HepG2 (cell line): ENCODE measurements around the gene PIP4K2B. TPM values are rescaled to one million over a fixed set of nuclear protein-coding genes. Genes with fewer than 3 reads are reported as not detected.

Experiments
- BRF2 ChIP-seq: sonication (generic); formaldehyde crosslinking; IDR thresholded peaks from 2 replicates; pipeline ENCODE4 v1.8.1; 2022; ENCODE audit warnings: mild to moderate bottlenecking, missing genetic modification reagents
- CREB3 ChIP-seq: sonication (generic); formaldehyde crosslinking; IDR thresholded peaks from 2 replicates; pipeline ENCODE4 v1.5.0; 2020; ENCODE audit warnings: missing genetic modification reagents
- ETV5 ChIP-seq: IDR thresholded peaks from 2 replicates; pipeline ENCODE4 v1.6.1; 2018; ENCODE audit warnings: missing biosample characterization, missing genetic modification reagents, inconsistent platforms, borderline replicate concordance
- KDM6A ChIP-seq: IDR thresholded peaks from 2 replicates; pipeline ENCODE4 v1.6.1; 2016; ENCODE audit warnings: low read depth
- KLF12 ChIP-seq: sonication (generic); formaldehyde crosslinking; IDR thresholded peaks from 2 replicates; pipeline ENCODE4 v1.4.0; 2020; ENCODE audit warnings: missing genetic modification reagents, borderline replicate concordance
- KMT2A ChIP-seq: sonication (generic); formaldehyde crosslinking; IDR thresholded peaks from 2 replicates; pipeline ENCODE4 v1.4.0; 2020; ENCODE audit warnings: missing genetic modification reagents
- NR3C1 ChIP-seq: sonication (generic); formaldehyde crosslinking; IDR thresholded peaks from 2 replicates; pipeline ENCODE4 v1.4.0; 2020; ENCODE audit warnings: missing genetic modification reagents
- POLR2AphosphoS2 ChIP-seq: IDR thresholded peaks from 2 replicates; pipeline ENCODE4 v1.6.1; 2011; ENCODE audit warnings: low read depth, low read length, improper control_type of control experiment
- PTBP1 ChIP-seq: fragments of 200-400 bp; formaldehyde crosslinking; IDR thresholded peaks from 2 replicates; pipeline ENCODE4 v1.6.1; 2018; ENCODE audit warnings: low read length, low read depth; ENCODE audit not compliant: poor library complexity, severe bottlenecking
- TCF7L2 ChIP-seq: IDR thresholded peaks from 2 replicates; pipeline ENCODE4 v1.6.1; 2011; ENCODE audit warnings: mild to moderate bottlenecking, low read depth, low read length, moderate library complexity
- TERF1 ChIP-seq: sonication (generic); formaldehyde crosslinking; IDR thresholded peaks from 2 replicates; pipeline ENCODE4 v1.8.0; 2022; ENCODE audit warnings: mild to moderate bottlenecking, missing genetic modification reagents, moderate library complexity
- U2AF1 ChIP-seq: fragments of 200-400 bp; formaldehyde crosslinking; optimal IDR thresholded peaks from 2 replicates; pipeline ENCODE3; 2017; ENCODE audit warnings: mild to moderate bottlenecking, low read depth, low read length
- ZBTB39 ChIP-seq: sonication (generic); formaldehyde crosslinking; IDR thresholded peaks from 2 replicates; pipeline ENCODE4 v1.5.0; 2020; ENCODE audit warnings: missing genetic modification reagents
- ZBTB44 ChIP-seq: sonication (generic); formaldehyde crosslinking; IDR thresholded peaks from 2 replicates; pipeline ENCODE4 v1.4.0; 2020; ENCODE audit warnings: missing genetic modification reagents
- ZNF17 ChIP-seq: sonication (generic); formaldehyde crosslinking; IDR thresholded peaks from 2 replicates; pipeline ENCODE4 v1.5.0; 2020; ENCODE audit warnings: mild to moderate bottlenecking, missing genetic modification reagents
- ZNF512 ChIP-seq: sonication (generic); formaldehyde crosslinking; IDR thresholded peaks from 2 replicates; pipeline ENCODE4 v1.4.0; 2020; ENCODE audit warnings: mild to moderate bottlenecking, missing genetic modification reagents
- ZNF598 ChIP-seq: sonication (generic); formaldehyde crosslinking; IDR thresholded peaks from 2 replicates; pipeline ENCODE4 v1.5.1; 2020; ENCODE audit warnings: mild to moderate bottlenecking, missing genetic modification reagents, borderline replicate concordance
- ZNF766 ChIP-seq: sonication (generic); formaldehyde crosslinking; IDR thresholded peaks from 2 replicates; pipeline ENCODE4 v1.5.0; 2020; ENCODE audit warnings: missing genetic modification reagents, borderline replicate concordance
- ZNF775 ChIP-seq: sonication (generic); formaldehyde crosslinking; IDR thresholded peaks from 2 replicates; pipeline ENCODE4 v1.4.0; 2020; ENCODE audit warnings: missing genetic modification reagents, mild to moderate bottlenecking, moderate library complexity, borderline replicate concordance
- polyA plus RNA-seq, 8 experiments: library from polyadenylated mRNA; depleted of rRNA in 3 of 8; stranded (reverse) in 7 of 8; unstranded in 1 of 8; fragments of >200 nt; fragmentation: Illumina TruSeq in 4 of 8; extraction: Trizol in 4 of 8; gene quantifications; 2 replicates each; pipeline versions ENCODE4 v1.2.1 to v1.2.3, GENCODE V29; 2011 to 2016; ENCODE audit warnings: low read depth in 4 of 8, missing spikeins in 1 of 8, mixed read lengths in 1 of 8; ENCODE audit not compliant: insufficient read depth in 1 of 8
- total RNA-seq, 5 experiments: library from RNA; depleted of rRNA; stranded (reverse); fragments of >200 nt; fragmentation: Illumina TruSeq; extraction: Trizol; gene quantifications; 2 replicates each; pipeline ENCODE4 v1.2.3, GENCODE V29; 2016; ENCODE audit warnings: low read depth in 1 of 5

The PIP4K2B gene
- total and polyA plus RNA-seq, 2 of the 13 experiments (the other 11 are each of a cell fraction or from before 2014, with no cell fraction given), result 20.4 to 54.0 TPM

- TF ChIP-seq ZBTB44 (CRISPR knock-in tag) (no peak), KDM6A (no peak), KMT2A (no peak), PTBP1 (no peak), KLF12 (CRISPR knock-in tag) (no peak), ZNF512 (CRISPR knock-in tag) (no peak), CREB3 (CRISPR knock-in tag) (no peak), ZNF17 (CRISPR knock-in tag) (no peak), TERF1 (CRISPR knock-in tag) (peak; percentile 73; the same call in 1 of the 2 replicates), ZNF598 (CRISPR knock-in tag) (0 out of 2 replicates have a peak, but pooled peaks have one; percentile 3), ETV5 (CRISPR knock-in tag) (no peak), BRF2 (CRISPR knock-in tag) (no peak), NR3C1 (CRISPR knock-in tag) (no peak), ZNF775 (no peak), ZBTB39 (CRISPR knock-in tag) (no peak), ZNF766 (CRISPR knock-in tag) (no peak; the same call in 1 of the 2 replicates), U2AF1 (no peak), TCF7L2 (no peak), POLR2AphosphoS2 (no peak)
Observed at GRCh38 chr17:38748892-38749222, 50.5 kb downstream of the PIP4K2B start (continued).
